H54 (cell line): ENCODE measurements around the gene WSCD1.

ENCODE experiments used
- DNase-seq: peaks from one replicate; pipeline ENCODE4 v3.0.0; 2011; ENCODE audit warnings: low spot score, mixed read lengths; ENCODE audit not compliant: insufficient read length
- FAIRE-seq: peaks from 3 replicates; lab custom pipeline; 2011; peaks lifted over from hg19 to GRCh38; lab: Jason Lieb, UNC
- POLR2A ChIP-seq: IDR thresholded peaks from 2 replicates; pipeline ENCODE4 v1.6.1; 2011; ENCODE audit warnings: low read depth, mild to moderate bottlenecking, low read length

WSCD1 gene

GRCh38 chr17:6168296-6168695 lies 98.1 kb downstream of the WSCD1 start:
- DNase-seq (no peak), FAIRE-seq (no peak)
- TF ChIP-seq POLR2A: no peak

- TF ChIP-seq POLR2A: no peak
- FAIRE-seq (no peak), DNase-seq (no peak)
Observed at GRCh38 chr17:6170349-6170748, 100.2 kb downstream of the WSCD1 start.

GRCh38 chr17:6172642-6173330 lies 102.6 kb downstream of the WSCD1 start:
- DNase-seq (no peak), FAIRE-seq (no peak)

GRCh38 chr17:6173653-6174052 lies 103.5 kb downstream of the WSCD1 start:
- no peak for TF ChIP-seq POLR2A
- no peak for FAIRE-seq
- DNase-seq: no peak

More at GRCh38 chr17:6172642-6173330, 102.6 kb downstream of the WSCD1 start:
- TF ChIP-seq POLR2A: no peak
